CD4-positive, alpha-beta memory T cell (primary cell): ENCODE data around the gene CEP72. TPM values are rescaled to one million over a fixed set of nuclear protein-coding genes. Genes with fewer than 3 reads are reported as not detected.
A peak's percentile ranks its signal among the peaks of the same experiment; 100 is the strongest.
"Not testable (repeated sequence)": the region's sequence is repeated elsewhere in the genome, so short reads cannot be mapped to it uniquely, and the experiment has no call there.

Source experiments
- CTCF ChIA-PET: fragments of 350-600 bp; sonication (Branson Sonifier 250); formaldehyde crosslinking; loops from one replicate; lab custom pipeline; 2021; ENCODE audit warnings: inconsistent platforms; ENCODE audit not compliant: partially characterized antibody; lab: Charles Lee
- POLR2A ChIA-PET: fragments of 350-600 bp; sonication (Branson Sonifier 250); formaldehyde crosslinking; loops from one replicate; lab custom pipeline; 2021; ENCODE audit not compliant: partially characterized antibody; lab: Charles Lee
- DNase-seq, 5 donors: peaks; one replicate each; pipeline versions ENCODE4 v3.0.0 to v3.0.0-alpha.2; 2020 to 2022; ENCODE audit warnings: mixed read lengths in 1 of 5
- H3K27ac ChIP-seq: one replicate; pipeline ENCODE4 v1.7.0; 2013; ENCODE audit warnings: low read depth, low read length
- H3K27me3 ChIP-seq: 2 replicates; pipeline ENCODE4 v1.7.0; 2013; ENCODE audit warnings: mild to moderate bottlenecking, low read length, moderate library complexity; ENCODE audit not compliant: insufficient read depth
- H3K36me3 ChIP-seq: 2 replicates; pipeline ENCODE4 v1.7.0; 2013; ENCODE audit warnings: mild to moderate bottlenecking, low read length, moderate library complexity; ENCODE audit not compliant: insufficient read depth
- H3K4me1 ChIP-seq: 2 replicates; pipeline ENCODE4 v1.7.0; 2013; ENCODE audit warnings: mild to moderate bottlenecking, low read length, moderate library complexity; ENCODE audit not compliant: insufficient read depth
- H3K4me3 ChIP-seq, 2 donors: one replicate each; pipeline ENCODE4 v1.7.0; 2013; ENCODE audit warnings: low read length in 2 of 2, mild to moderate bottlenecking in 1 of 2
- H3K9me3 ChIP-seq, 2 donors: one replicate each; pipeline ENCODE4 v1.7.0; 2013; ENCODE audit warnings: low read length in 2 of 2, control low read depth in 1 of 2; ENCODE audit not compliant: control insufficient read depth in 1 of 2
- H3K27ac Mint-ChIP-seq, 7 donors: one replicate each; pipeline ENCODE4 v1.8.0; 2020 to 2021; ENCODE audit warnings: mixed read lengths in 7 of 7, mild to moderate bottlenecking in 6 of 7, inconsistent platforms in 3 of 7, moderate library complexity in 3 of 7
- H3K27me3 Mint-ChIP-seq, 2 donors: one replicate each; pipeline ENCODE4 v1.8.0; 2020 to 2021; ENCODE audit warnings: mixed read lengths in 2 of 2
- H3K36me3 Mint-ChIP-seq, 2 donors: one replicate each; pipeline ENCODE4 v1.8.0; 2020 to 2021; ENCODE audit warnings: mixed read lengths in 2 of 2, inconsistent platforms in 1 of 2, mild to moderate bottlenecking in 1 of 2
- H3K4me1 Mint-ChIP-seq, 4 donors: one replicate each; pipeline ENCODE4 v1.8.0; 2020 to 2021; ENCODE audit warnings: mixed read lengths in 4 of 4, mild to moderate bottlenecking in 1 of 4
- H3K4me3 Mint-ChIP-seq, 8 donors: one replicate each; pipeline ENCODE4 v1.8.0; 2020 to 2021; ENCODE audit warnings: mixed read lengths in 8 of 8, mild to moderate bottlenecking in 7 of 8, moderate library complexity in 6 of 8, inconsistent platforms in 3 of 8
- H3K9me3 Mint-ChIP-seq, 8 donors: one replicate each; pipeline ENCODE4 v1.8.0; 2020 to 2021; ENCODE audit warnings: mixed read lengths in 8 of 8, mild to moderate bottlenecking in 5 of 8, inconsistent platforms in 3 of 8, moderate library complexity in 1 of 8
- intact Hi-C: fragments of 100-400 bp; cut with micrococcal nuclease; formaldehyde crosslinking; loops from one replicate; pipeline ENCODE4 v1.15.1; 2023
- polyA plus RNA-seq, 2 donors: library from polyadenylated mRNA; unstranded; fragments of 300-500 nt; fragmentation: Illumina TruSeq; gene quantifications; one replicate each; pipeline ENCODE4 v1.2.3, GENCODE V29; 2021
- total RNA-seq, 2 experiments: library from RNA; stranded (reverse); gene quantifications; one replicate each; pipeline ENCODE4 v1.2.3, GENCODE V29; 2021

CEP72 gene
- total and polyA plus RNA-seq, 4 experiments from 2014 or later: 2.5 to 28.0 (median 16.2) TPM

DNA sequence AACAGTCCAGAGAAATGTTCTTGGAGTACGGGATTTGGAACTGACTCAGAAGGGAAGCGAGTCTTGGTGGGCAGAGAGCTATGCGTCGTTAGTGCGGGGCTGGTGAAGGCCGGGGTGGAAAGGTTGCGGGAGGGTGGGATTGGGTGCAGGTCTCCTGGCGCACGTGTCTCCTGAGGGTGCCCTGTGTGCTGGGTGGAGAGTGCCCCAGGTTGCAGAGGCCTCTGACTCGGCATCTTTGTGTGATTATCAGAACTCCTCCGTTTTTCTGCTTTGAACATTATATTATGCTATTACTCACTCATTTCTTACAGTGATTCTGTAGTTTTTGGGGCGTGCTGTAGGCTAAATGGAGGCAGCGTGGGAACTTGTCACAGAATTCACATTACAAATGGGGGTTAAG lies 11.4 kb downstream of the CEP72 start:
- peaks cover 40 to 51% of the 10 kb centered on the region in 2 donors for H3K36me3 Mint-ChIP-seq
- no peaks in the 10 kb centered on the region for H3K27me3 Mint-ChIP-seq

DNA sequence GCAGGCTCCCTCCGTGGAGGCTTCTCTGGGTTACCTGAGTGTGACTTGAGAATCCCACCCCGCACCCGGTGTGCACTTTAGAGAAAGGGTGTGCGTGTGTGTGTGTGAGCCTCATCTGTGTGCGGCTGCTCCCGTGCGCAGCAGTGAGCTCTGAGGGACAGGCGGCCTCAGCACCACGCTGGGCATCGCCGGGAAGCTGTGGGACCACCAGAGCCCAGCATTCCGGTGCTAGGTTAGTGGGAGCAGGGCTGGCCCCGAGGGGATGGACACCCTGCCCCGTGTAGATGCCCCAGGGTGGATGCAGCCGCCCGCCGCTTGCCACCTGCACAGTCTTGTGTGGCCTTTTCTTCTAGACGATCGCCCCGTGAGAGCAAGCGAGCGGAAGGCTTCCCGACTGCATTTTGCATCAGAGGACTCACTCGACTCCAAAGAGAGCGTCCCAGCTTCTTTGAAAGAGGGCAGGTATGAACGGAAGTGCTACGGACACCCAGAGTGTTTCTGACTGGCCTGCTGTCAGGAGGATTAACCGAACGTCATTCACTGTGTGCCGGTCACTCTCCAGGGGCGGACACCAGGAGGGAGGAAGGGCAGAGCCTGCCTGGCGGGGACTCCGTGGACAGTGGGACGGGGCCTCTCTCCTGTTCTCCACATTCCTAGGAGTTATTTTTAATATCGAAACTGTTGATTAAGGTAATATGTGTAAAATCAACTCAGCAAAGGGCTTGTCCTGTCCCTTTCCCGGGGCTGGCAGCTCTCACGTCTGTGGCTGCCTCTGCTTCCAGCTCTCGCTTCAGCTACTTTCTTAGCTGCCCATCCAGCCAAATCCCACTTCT lies 12.2 kb downstream of the CEP72 start:
- Histone ChIP-seq H3K9me3 (no peaks in the 10 kb centered on the region), H3K27ac (no peak overlapping the region), H3K4me3 (no peak overlapping the region), H3K36me3 (peaks cover 19% of the 10 kb centered on the region), H3K4me1 (no peaks in the 10 kb centered on the region), H3K27me3 (no peaks in the 10 kb centered on the region)
- ChIA-PET CTCF (no interaction called here), POLR2A (no interaction called here)
- Mint-ChIP-seq H3K9me3 (no peaks in the 10 kb centered on the region), H3K27ac (no peak overlapping the region), H3K4me1 (peaks cover 0 to 4% (median 0%) of the 10 kb centered on the region in 4 donors), H3K4me3 (no peak overlapping the region), H3K36me3 (peaks cover 39 to 50% of the 10 kb centered on the region in 2 donors), H3K27me3 (no peaks in the 10 kb centered on the region)
- intact Hi-C loops: no loop called here
- no peak for DNase-seq

More for the DNA sequence above, 11.4 kb downstream of the CEP72 start:
- ChIA-PET POLR2A (no interaction called here), CTCF (no interaction called here)
- H3K4me3 ChIP-seq: no peak overlapping the region
- peak overlapping the region in 1 of 7 donors; percentile 48 for H3K27ac Mint-ChIP-seq
- H3K4me1 ChIP-seq: no peaks in the 10 kb centered on the region
- H3K36me3 ChIP-seq: peaks cover 24% of the 10 kb centered on the region
- H3K9me3 ChIP-seq: no peaks in the 10 kb centered on the region
- H3K27me3 ChIP-seq: no peaks in the 10 kb centered on the region
- H3K4me3 Mint-ChIP-seq: no peak overlapping the region
- no peak overlapping the region for H3K27ac ChIP-seq
- peaks cover 0 to 4% (median 0%) of the 10 kb centered on the region in 4 donors for H3K4me1 Mint-ChIP-seq
- intact Hi-C loops: no loop called here
- no peak for DNase-seq
- no peaks in the 10 kb centered on the region for H3K9me3 Mint-ChIP-seq

DNA sequence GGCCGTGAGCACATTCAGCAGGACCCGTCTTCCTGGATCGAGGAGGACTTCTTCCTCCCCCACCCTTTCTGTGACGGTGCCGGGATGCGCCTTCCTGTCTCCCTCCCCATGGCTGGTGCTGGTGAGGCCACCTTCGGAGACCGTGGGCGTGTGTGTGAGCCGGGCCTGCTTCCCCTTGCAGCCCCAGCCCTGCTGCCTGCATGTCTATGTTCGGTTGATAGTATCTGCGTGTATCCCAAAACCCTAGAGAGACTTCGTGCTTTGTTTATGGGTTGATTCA lies 12.8 kb downstream of the CEP72 start:
- no peak overlapping the region for H3K4me3 ChIP-seq
- intact Hi-C loops: no loop called here
- no peaks in the 10 kb centered on the region for H3K9me3 Mint-ChIP-seq
- H3K27me3 ChIP-seq: no peaks in the 10 kb centered on the region
- H3K27ac ChIP-seq: no peak overlapping the region
- no peak overlapping the region for H3K27ac Mint-ChIP-seq
- POLR2A ChIA-PET: no interaction called here
- peaks cover 0 to 4% (median 0%) of the 10 kb centered on the region in 4 donors for H3K4me1 Mint-ChIP-seq
- DNase-seq: no peak
- H3K36me3 ChIP-seq: peaks cover 14% of the 10 kb centered on the region
- H3K27me3 Mint-ChIP-seq: no peaks in the 10 kb centered on the region
- no peaks in the 10 kb centered on the region for H3K9me3 ChIP-seq
- H3K36me3 Mint-ChIP-seq: peaks cover 35 to 44% of the 10 kb centered on the region in 2 donors
- CTCF ChIA-PET: no interaction called here
- no peak overlapping the region for H3K4me3 Mint-ChIP-seq
- no peaks in the 10 kb centered on the region for H3K4me1 ChIP-seq

DNA sequence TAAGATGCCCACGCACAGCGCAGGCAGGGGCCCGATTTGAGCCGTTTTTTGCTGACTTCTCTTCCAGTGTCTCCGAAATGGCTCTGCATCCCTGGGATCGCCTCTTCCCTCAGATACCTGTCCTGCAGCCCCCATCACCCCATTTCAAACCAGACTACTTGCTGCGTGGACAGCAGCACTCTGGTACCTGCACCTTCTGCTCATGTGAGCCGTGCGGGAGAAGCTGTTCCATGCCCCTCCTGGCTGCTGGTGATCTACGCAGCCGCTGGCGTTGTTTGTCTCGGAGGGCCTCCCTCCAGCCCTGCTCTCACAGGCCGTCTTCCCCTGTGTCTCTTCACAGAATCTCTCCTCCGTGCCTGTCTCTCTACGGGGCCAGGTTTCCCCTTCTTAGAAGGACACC lies 13.4 kb downstream of the CEP72 start:
- Mint-ChIP-seq H3K36me3 (peaks cover 30 to 39% of the 10 kb centered on the region in 2 donors), H3K27ac (peak overlapping the region in 1 of 7 donors; percentile 53)

DNA sequence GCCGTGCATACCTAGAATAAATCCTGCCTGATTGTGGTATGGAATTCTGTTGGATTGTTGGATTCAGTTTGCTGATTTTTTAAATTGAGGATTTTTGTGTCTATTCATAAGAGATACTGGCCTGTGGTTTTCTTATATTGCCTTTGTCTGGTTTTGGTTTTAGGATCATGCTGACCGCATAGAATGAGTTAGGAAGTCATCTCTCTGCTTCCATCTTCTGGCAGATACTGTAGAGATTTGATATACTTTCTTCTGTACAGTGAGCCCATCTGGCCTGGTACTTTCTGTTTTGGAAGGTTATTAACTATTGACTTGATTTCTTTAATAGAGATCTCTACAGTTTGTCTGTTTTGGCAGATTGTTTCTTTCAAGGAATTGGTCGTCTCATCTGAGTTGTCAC lies 14.7 kb downstream of the CEP72 start:
- peak overlapping the region in 2 of 7 donors; percentile 8 to 10 for H3K27ac Mint-ChIP-seq
- H3K4me3 Mint-ChIP-seq: no peak overlapping the region
- H3K27me3 Mint-ChIP-seq: no peaks in the 10 kb centered on the region
- intact Hi-C loops: no loop called here
- H3K36me3 ChIP-seq: no peaks in the 10 kb centered on the region
- H3K4me3 ChIP-seq: no peak overlapping the region
- H3K9me3 ChIP-seq: no peaks in the 10 kb centered on the region
- DNase-seq: no peak
- CTCF ChIA-PET: no interaction called here
- POLR2A ChIA-PET: no interaction called here
- H3K4me1 Mint-ChIP-seq: peaks cover 0 to 4% (median 0%) of the 10 kb centered on the region in 4 donors
- H3K36me3 Mint-ChIP-seq: peaks cover 29 to 37% of the 10 kb centered on the region in 2 donors
- H3K4me1 ChIP-seq: no peaks in the 10 kb centered on the region
- H3K9me3 Mint-ChIP-seq: no peaks in the 10 kb centered on the region
- H3K27me3 ChIP-seq: no peaks in the 10 kb centered on the region
- no peak overlapping the region for H3K27ac ChIP-seq

More for the DNA sequence above, 13.4 kb downstream of the CEP72 start:
- peaks cover 0 to 4% (median 0%) of the 10 kb centered on the region in 4 donors for H3K4me1 Mint-ChIP-seq
- no peak for DNase-seq
- Histone ChIP-seq H3K4me1 (no peaks in the 10 kb centered on the region), H3K27me3 (no peaks in the 10 kb centered on the region), H3K36me3 (peaks cover 9% of the 10 kb centered on the region), H3K9me3 (no peaks in the 10 kb centered on the region), H3K27ac (no peak overlapping the region), H3K4me3 (no peak overlapping the region)
- H3K9me3 Mint-ChIP-seq: no peaks in the 10 kb centered on the region
- no peaks in the 10 kb centered on the region for H3K27me3 Mint-ChIP-seq
- no peak overlapping the region for H3K4me3 Mint-ChIP-seq
- POLR2A ChIA-PET: no interaction called here
- intact Hi-C loops: no loop called here
- CTCF ChIA-PET: no interaction called here

DNA sequence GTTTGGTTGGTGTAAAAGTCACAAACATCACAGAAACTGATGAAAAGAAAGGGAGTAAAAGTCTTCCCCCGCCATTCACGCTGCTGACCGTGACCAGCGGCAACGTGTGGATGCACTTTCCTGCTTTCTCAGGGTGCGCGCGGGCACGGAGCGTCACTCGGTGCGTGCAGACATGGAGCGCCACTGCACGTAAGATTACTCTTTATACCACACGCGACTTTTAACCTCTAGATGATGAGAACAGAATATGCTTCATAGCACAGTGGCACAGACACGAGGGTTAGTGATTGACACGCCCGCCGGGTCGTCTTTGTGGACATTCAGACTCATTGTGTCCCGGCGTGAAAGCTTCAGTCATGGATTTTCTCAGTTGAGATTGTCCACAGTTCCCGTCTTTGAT lies 15.7 kb downstream of the CEP72 start:
- Mint-ChIP-seq H3K27ac (peak overlapping the region in 2 of 7 donors; percentile 35 to 37), H3K4me1 (peaks cover 0 to 4% (median 0%) of the 10 kb centered on the region in 4 donors), H3K36me3 (peaks cover 26 to 32% of the 10 kb centered on the region in 2 donors), H3K9me3 (no peaks in the 10 kb centered on the region), H3K27me3 (no peaks in the 10 kb centered on the region), H3K4me3 (no peak overlapping the region)
- H3K9me3 ChIP-seq: no peaks in the 10 kb centered on the region
- intact Hi-C loops: no loop called here
- no peaks in the 10 kb centered on the region for H3K36me3 ChIP-seq
- H3K4me3 ChIP-seq: no peak overlapping the region
- H3K27me3 ChIP-seq: no peaks in the 10 kb centered on the region
- ChIA-PET POLR2A (no interaction called here), CTCF (no interaction called here)
- no peak for DNase-seq
- H3K27ac ChIP-seq: no peak overlapping the region
- H3K4me1 ChIP-seq: no peaks in the 10 kb centered on the region

DNA sequence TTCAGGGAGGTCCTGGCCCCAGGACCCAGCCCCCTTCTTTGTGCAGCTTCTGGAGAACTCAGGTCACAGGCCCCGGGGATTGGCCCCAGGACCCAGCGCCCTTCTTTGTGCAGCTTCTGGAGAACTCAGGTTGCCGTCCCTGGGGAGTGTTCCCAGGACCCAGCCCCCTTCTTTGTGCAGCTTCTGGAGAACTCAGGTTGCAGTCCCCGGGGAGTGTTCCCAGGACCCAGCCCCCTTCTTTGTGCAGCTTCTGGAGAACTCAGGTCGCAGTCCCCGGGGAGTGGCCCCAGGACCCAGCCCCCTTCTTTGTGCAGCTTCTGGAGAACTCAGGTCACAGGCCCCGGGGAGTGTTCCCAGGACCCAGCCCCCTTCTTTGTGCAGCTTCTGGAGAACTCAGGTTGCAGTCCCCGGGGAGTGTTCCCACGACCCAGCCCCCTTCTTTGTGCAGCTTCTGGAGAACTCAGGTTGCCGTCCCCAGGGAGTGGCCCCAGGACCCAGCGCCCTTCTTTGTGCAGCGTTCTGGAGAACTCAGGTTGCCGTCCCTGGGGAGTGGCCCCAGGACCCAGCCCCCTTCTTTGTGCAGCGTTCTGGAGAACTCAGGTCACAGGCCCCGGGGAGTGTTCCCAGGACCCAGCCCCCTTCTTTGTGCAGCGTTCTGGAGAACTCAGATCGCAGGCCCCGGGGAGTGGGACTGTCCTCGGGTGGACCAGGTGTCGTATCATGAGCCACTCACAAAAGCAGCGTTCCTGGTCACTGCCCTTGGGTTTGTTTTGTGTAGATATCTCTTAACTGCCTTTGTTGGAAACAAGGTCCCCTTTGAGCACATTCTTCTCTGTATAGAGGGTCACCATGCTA lies 16.4 kb downstream of the CEP72 start:
- H3K27ac Mint-ChIP-seq, intact Hi-C loops, H3K27ac ChIP-seq, H3K27me3 ChIP-seq, H3K4me3 ChIP-seq, H3K4me1 ChIP-seq, CTCF ChIA-PET, H3K27me3 Mint-ChIP-seq, DNase-seq, H3K4me3 Mint-ChIP-seq, H3K36me3 ChIP-seq, H3K9me3 Mint-ChIP-seq, H3K4me1 Mint-ChIP-seq, H3K9me3 ChIP-seq, POLR2A ChIA-PET: not testable (repeated sequence)
- H3K36me3 Mint-ChIP-seq: peaks cover 27 to 33% of the 10 kb centered on the region in 2 donors
